Ovary (tissue), 9 donors: ENCODE measurements around the gene FOXM1. TPM values are rescaled to one million over a fixed set of nuclear protein-coding genes. Genes with fewer than 3 reads are reported as not detected.

Experiments
- DNase-seq, 5 donors: peaks; one replicate each; pipeline ENCODE4 v3.0.0-alpha.2; 2019 to 2020
- H3K27ac ChIP-seq, 2 donors: fragments of 200-600 bp; one replicate each; pipeline versions ENCODE4 v1.5.1 to v1.8.0; 2019 to 2022
- H3K27me3 ChIP-seq: fragments of 200-600 bp; one replicate; pipeline ENCODE4 v1.8.0; 2022
- H3K36me3 ChIP-seq: fragments of 200-600 bp; sonication (generic); one replicate; pipeline ENCODE4 v1.5.1; 2019
- H3K4me1 ChIP-seq: one replicate; pipeline ENCODE4 v1.8.1; 2013; ENCODE audit warnings: mild to moderate bottlenecking, moderate library complexity; ENCODE audit not compliant: insufficient read depth
- H3K4me3 ChIP-seq: fragments of 200-600 bp; sonication (generic); one replicate; pipeline ENCODE4 v1.5.1; 2017
- H3K9me3 ChIP-seq, 2 donors: fragments of 200-600 bp in 1 of 2; sonication (generic) in 1 of 2; one replicate each; pipeline versions ENCODE4 v1.5.1 to v1.8.1; 2013 to 2019; ENCODE audit warnings: mild to moderate bottlenecking in 1 of 2, moderate library complexity in 1 of 2
- EP300 ChIP-seq: sonication (generic); formaldehyde crosslinking; IDR thresholded peaks from one replicate; pipeline ENCODE4 v1.6.1; 2017; ENCODE audit warnings: antibody characterized with exemption
- POLR2A ChIP-seq: fragments of 450-650 bp; IDR thresholded peaks from one replicate; pipeline ENCODE4 v1.6.1; 2017; ENCODE audit warnings: antibody characterized with exemption, mild to moderate bottlenecking, moderate library complexity
- WGBS, 3 donors: extraction: QIAGEN DNeasy Blood & Tissue Kit in 1 of 3; methylation state at CpG; one replicate each; pipeline versions ENCODE4 v1.1.5 to v1.1.7; 2013 to 2017; 5-methylcytosine and 5-hydroxymethylcytosine counted together
- intact Hi-C, 4 donors: fragments of 100-400 bp; cut with DNase I; formaldehyde crosslinking; loops; one replicate each; pipeline versions ENCODE4 v1.11.0 to v1.15.1; 2022 to 2023
- polyA plus RNA-seq, 2 donors: library from polyadenylated mRNA; stranded (reverse); fragments of 200-250 nt in 1 of 2; fragments of 350-450 nt in 1 of 2; fragmentation: Illumina TruSeq in 1 of 2; extraction: RNeasy Lipid Tissue Mini Kit (QIAGEN cat#74804) in 1 of 2; gene quantifications; one replicate each; pipeline ENCODE4 v1.2.3, GENCODE V29; 2013 to 2014
- total RNA-seq, 7 donors: library from RNA; depleted of rRNA in 2 of 7; stranded (reverse); fragments of >200 nt in 2 of 7; fragmentation: NEBNext Ultra II Directional in 3 of 7; extraction: Animal tissue kit (Norgen Biotek cat#: 25700) in 3 of 7; gene quantifications; one replicate each; pipeline versions ENCODE4 v1.1.0 to v1.2.4, GENCODE V29; 2016 to 2023
- TF ChIP-seq, protein P1 (sequence below), 3 donors: fragments of 450-650 bp in 2 of 3; fragments of 200-600 bp in 1 of 3; IDR thresholded peaks; one replicate each; pipeline versions ENCODE4 v1.5.1 to v1.8.0; 2016 to 2022; ENCODE audit warnings: antibody characterized with exemption in 3 of 3, mild to moderate bottlenecking in 1 of 3
- donor health status: DM: no; HTN: no; CAD: no; lungs with moderate emphysema.
- donor health status: DM: no; HTN: no; CAD: no.
- donor health status: Bipolar disorder and iron deficiency.
- donor health status: DM: yes; HTN: yes; CAD: no.
- donor health status: DM: no; HTN: no; CAD: no.
- donor health status: DM: yes; HTN: yes; CAD: no.

FOXM1 gene
- total and polyA plus RNA-seq, 9 donors = 0.22 to 3.0 (median 0.62) TPM; not detected in 2

DNA sequence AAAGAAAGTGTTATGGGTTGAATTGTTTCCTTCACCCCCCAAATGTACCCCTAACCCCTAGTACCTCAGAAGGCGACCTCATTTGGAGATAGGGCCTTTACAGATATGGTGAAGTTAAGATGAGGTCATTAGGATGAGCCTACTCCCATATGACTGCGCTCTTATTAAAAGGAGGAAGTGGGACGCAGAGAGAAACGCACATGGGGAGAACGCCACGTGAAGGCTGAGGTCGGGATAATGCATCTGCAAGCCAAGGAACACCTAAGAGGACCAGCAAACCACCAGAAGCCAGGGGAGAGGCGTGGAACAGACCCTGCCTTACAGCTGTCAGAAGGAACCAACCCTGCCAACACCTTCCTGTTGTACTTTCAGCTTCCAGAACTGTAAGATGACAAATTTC is 40.4 kb downstream of the FOXM1 start:
- Histone ChIP-seq H3K4me3 (no peak overlapping the region), H3K9me3 (no peaks in the 10 kb centered on the region), H3K4me1 (peaks cover 10% of the 10 kb centered on the region), H3K27me3 (no peaks in the 10 kb centered on the region), H3K36me3 (no peaks in the 10 kb centered on the region), H3K27ac (no peak overlapping the region)
- intact Hi-C loops = loop anchor here in 1 of 4 donors (10.0 kb wide), 1 partner anchor 48 kb away; no protein-coding TSS in a partner anchor
- DNase-seq = no peak
- 83 to 94% (median 90%) methylated on average over 8 of the region's 8 CpGs for WGBS, 3 donors
- TF ChIP-seq POLR2A (no peak), EP300 (no peak)
- TF ChIP-seq, protein P1, sequence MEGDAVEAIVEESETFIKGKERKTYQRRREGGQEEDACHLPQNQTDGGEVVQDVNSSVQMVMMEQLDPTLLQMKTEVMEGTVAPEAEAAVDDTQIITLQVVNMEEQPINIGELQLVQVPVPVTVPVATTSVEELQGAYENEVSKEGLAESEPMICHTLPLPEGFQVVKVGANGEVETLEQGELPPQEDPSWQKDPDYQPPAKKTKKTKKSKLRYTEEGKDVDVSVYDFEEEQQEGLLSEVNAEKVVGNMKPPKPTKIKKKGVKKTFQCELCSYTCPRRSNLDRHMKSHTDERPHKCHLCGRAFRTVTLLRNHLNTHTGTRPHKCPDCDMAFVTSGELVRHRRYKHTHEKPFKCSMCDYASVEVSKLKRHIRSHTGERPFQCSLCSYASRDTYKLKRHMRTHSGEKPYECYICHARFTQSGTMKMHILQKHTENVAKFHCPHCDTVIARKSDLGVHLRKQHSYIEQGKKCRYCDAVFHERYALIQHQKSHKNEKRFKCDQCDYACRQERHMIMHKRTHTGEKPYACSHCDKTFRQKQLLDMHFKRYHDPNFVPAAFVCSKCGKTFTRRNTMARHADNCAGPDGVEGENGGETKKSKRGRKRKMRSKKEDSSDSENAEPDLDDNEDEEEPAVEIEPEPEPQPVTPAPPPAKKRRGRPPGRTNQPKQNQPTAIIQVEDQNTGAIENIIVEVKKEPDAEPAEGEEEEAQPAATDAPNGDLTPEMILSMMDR (IDR thresholded peaks at IDR 0.05) = no peak

GRCh38 chr12:2835691-2836403 is 41.1 kb downstream of the FOXM1 start:
- H3K9me3 ChIP-seq = no peaks in the 10 kb centered on the region
- H3K27ac ChIP-seq = no peak overlapping the region
- intact Hi-C loops = loop anchor here in 1 of 4 donors (10.0 kb wide), 1 partner anchor 49 kb away; no protein-coding TSS in a partner anchor
- no peak for DNase-seq
- H3K4me1 ChIP-seq = peaks cover 10% of the 10 kb centered on the region
- WGBS, 3 donors = 39 to 54% (median 51%) methylated on average over 4 of the region's 4 CpGs
- H3K4me3 ChIP-seq = no peak overlapping the region
- no peaks in the 10 kb centered on the region for H3K36me3 ChIP-seq
- H3K27me3 ChIP-seq = no peaks in the 10 kb centered on the region
- TF ChIP-seq POLR2A (no peak), EP300 (no peak)
- TF ChIP-seq, protein P1 (IDR thresholded peaks at IDR 0.05) = no peak

DNA sequence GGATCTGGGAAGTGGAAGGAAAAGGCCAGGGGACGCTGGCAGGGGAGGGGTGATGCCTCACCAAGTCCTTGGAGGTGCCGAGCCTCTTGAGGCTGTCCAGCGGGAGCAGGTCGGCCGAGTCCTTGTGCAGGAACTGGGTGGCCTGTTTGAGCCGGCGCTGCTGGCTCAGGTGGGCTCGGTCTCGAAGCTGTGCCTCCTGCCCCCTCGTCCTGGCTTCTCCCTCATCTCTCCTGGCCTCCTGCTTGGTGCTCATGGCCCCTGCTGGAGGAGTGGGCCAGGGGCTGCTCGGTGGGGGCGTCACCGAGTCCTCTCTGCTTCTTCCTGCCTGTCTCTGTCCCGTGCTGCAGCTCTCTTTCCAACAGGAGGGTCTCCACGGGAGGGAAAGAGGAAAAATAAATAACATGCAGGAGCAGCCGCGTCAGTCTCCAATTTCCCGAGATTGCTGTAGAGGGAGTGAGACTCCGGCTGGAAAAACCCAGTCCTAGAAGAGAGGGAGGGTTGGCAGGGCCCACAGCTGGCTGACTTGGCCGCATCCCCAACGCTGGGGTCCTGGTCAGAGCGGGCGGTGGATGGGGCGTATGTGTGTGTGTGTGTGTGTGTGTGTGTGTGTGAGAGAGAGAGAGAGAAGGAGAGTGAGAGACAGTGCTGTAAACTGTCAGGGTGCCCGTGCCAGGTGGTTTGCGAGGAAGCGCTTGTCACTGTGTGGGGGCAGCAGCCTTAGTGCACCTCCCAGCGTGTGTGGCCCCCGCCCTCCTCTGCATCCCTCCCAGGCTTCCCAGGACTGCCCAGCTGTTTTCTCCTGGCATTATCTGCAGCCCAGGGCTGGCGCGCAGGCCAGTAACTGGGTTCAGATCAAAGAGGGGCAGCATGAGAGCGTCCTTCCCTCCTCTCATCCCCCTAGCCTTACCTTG is 42.1 kb downstream of the FOXM1 start, which contains the start of gene NRIP2:
Gene NRIP2, minus strand, starts transcription at position 455 of the 911 bp plus-strand sequence. Its CDS starts 52 bp downstream, at position 403.
- H3K27me3 ChIP-seq = no peaks in the 10 kb centered on the region
- peak within 1 kb of the TSS; percentile 60 to 61 for H3K27ac ChIP-seq
- no peaks in the 10 kb centered on the region for H3K9me3 ChIP-seq
- peak; percentile 72 to 86 (median 86) for DNase-seq
- H3K4me1 ChIP-seq = peaks cover 10% of the 10 kb centered on the region
- peak within 1 kb of the TSS; percentile 27 for H3K4me3 ChIP-seq
- intact Hi-C loops = loop anchor here in 1 of 4 donors (10.0 kb wide), 1 partner anchor 50 kb away; no protein-coding TSS in a partner anchor
- WGBS, 3 donors = 3 to 6% (median 3%) methylated on average over 32 of the region's 32 CpGs
- TF ChIP-seq, protein P1 (IDR thresholded peaks at IDR 0.05) = peak in 1 of 3 donors; percentile 17
- TF ChIP-seq EP300 = no peak
- H3K36me3 ChIP-seq = no peaks in the 10 kb centered on the region

- intact Hi-C loops = loop anchor here in 1 of 4 donors (10.0 kb wide), 1 partner anchor 51 kb away; no protein-coding TSS in a partner anchor
- 9 to 21% (median 18%) methylated on average over 9 of the region's 9 CpGs for WGBS, 3 donors
- peak overlapping the region; percentile 60 to 61 for H3K27ac ChIP-seq
- peaks cover 10% of the 10 kb centered on the region for H3K4me1 ChIP-seq
- no peaks in the 10 kb centered on the region for H3K36me3 ChIP-seq
- no peaks in the 10 kb centered on the region for H3K27me3 ChIP-seq
- no peak overlapping the region for H3K4me3 ChIP-seq
- TF ChIP-seq, protein P1 (IDR thresholded peaks at IDR 0.05) = no peak
- no peak for TF ChIP-seq POLR2A
- no peak for TF ChIP-seq EP300
- peak in 1 of 5 donors; percentile 52 for DNase-seq
- no peaks in the 10 kb centered on the region for H3K9me3 ChIP-seq
Measured at GRCh38 chr12:2833810-2834209, 43.2 kb downstream of the FOXM1 start.
